Aorta (tissue), 5 donors: ENCODE data around the gene HAGHL. TPM values are rescaled to one million over a fixed set of nuclear protein-coding genes. Genes with fewer than 3 reads are reported as not detected.

ENCODE experiments used
- ATAC-seq: fragments of 200-7000 bp; cut with Tn5 transposase; one replicate; pipeline ENCODE4 v1.9.1; 2022; ENCODE audit warnings: moderate library complexity; ENCODE audit not compliant: low FRiP score
- DNase-seq, 2 donors: peaks; one replicate each; pipeline ENCODE4 v3.0.0-alpha.2; 2020
- H3K27ac ChIP-seq, 2 donors: one replicate each; pipeline ENCODE4 v1.5.1; 2013; ENCODE audit warnings: low read length in 2 of 2, mild to moderate bottlenecking in 2 of 2, moderate library complexity in 2 of 2, control low read depth in 1 of 2, inconsistent platforms in 1 of 2, low read depth in 1 of 2
- H3K27me3 ChIP-seq, 2 donors: one replicate each; pipeline ENCODE4 v1.6.1; 2013; ENCODE audit warnings: control low read depth in 1 of 2, low read length in 1 of 2, mild to moderate bottlenecking in 1 of 2, moderate library complexity in 1 of 2; ENCODE audit not compliant: insufficient read depth in 2 of 2, control insufficient read depth in 1 of 2
- H3K36me3 ChIP-seq, 2 donors: one replicate each; pipeline ENCODE4 v1.6.1; 2013; ENCODE audit warnings: control low read depth in 1 of 2, low read length in 1 of 2, mild to moderate bottlenecking in 1 of 2; ENCODE audit not compliant: insufficient read depth in 2 of 2, control insufficient read depth in 1 of 2
- H3K4me1 ChIP-seq, 2 donors: one replicate each; pipeline ENCODE4 v1.6.1; 2013; ENCODE audit warnings: low read length in 2 of 2, control low read depth in 1 of 2, mild to moderate bottlenecking in 1 of 2, moderate library complexity in 1 of 2; ENCODE audit not compliant: insufficient read depth in 2 of 2, control insufficient read depth in 1 of 2
- H3K4me3 ChIP-seq, 2 donors: one replicate each; pipeline ENCODE4 v1.5.1; 2013; ENCODE audit warnings: low read length in 2 of 2, control low read depth in 1 of 2, mild to moderate bottlenecking in 1 of 2
- H3K9me3 ChIP-seq: one replicate; pipeline ENCODE4 v1.6.1; 2013; ENCODE audit warnings: mild to moderate bottlenecking, low read length; ENCODE audit not compliant: control insufficient read depth
- WGBS, 2 donors: extraction: QIAGEN DNeasy Blood & Tissue Kit; methylation state at CpG; one replicate each; pipeline ENCODE4 v1.1.7; 2013; 5-methylcytosine and 5-hydroxymethylcytosine counted together
- intact Hi-C, 2 donors: fragments of 100-400 bp; cut with DNase I; formaldehyde crosslinking; loops; one replicate each; pipeline versions ENCODE4 v1.14.2 to v1.15.0; 2022
- polyA plus RNA-seq, 2 donors: library from polyadenylated mRNA; stranded (reverse); fragments of 200-250 nt; gene quantifications; one replicate each; pipeline ENCODE4 v1.2.3, GENCODE V29; 2013
- total RNA-seq, 2 donors: library from RNA; stranded (reverse); fragmentation: NEBNext Ultra II Directional; extraction: Animal tissue kit (Norgen Biotek cat#: 25700); gene quantifications; one replicate each; pipeline ENCODE4 v1.2.1, GENCODE V29; 2021
- donor health status: healthy with polysubstance abuse.
- donor health status: Bipolar disorder and iron deficiency.
- donor health status: DM: no; HTN: no; CAD: no.
- donor health status: DM: no; HTN: no; CAD: no.
- donor health status: DM: yes; HTN: yes; CAD: no.

The HAGHL gene
- total and polyA plus RNA-seq, 4 donors: 2.4 to 22.5 (median 3.3) TPM

DNA sequence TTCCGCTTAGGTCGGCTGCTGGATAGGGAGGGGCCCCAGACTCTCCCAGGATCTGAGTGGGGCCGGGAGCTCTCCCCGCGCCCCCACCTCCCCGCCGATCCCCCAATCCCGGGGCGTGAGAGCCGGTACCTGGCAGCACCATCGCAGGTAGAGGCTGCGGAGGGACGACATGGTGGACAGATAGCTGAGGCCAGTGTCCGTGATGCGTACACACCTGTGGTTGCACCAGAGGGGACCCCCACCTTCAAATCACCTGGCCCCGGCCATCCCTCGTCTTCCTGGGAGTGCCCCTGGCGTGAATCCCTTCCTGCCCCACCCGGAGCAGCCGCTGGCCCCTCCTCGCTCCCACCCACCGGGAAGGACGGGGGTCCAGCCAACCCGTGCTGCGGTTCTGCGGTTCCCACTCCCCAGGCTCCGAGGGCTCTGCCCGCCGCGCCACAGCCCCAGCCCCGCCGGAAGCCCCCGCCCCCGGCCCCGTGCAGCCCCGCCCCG lies 32.0 kb upstream of the HAGHL start:
- no peaks in the 10 kb centered on the region for H3K36me3 ChIP-seq
- H3K27ac ChIP-seq: no peak overlapping the region
- no peak overlapping the region for H3K4me3 ChIP-seq
- H3K27me3 ChIP-seq: peaks cover 0 to 2% of the 10 kb centered on the region in 2 donors
- DNase-seq: no peak
- no peaks in the 10 kb centered on the region for H3K9me3 ChIP-seq
- no peaks in the 10 kb centered on the region for H3K4me1 ChIP-seq
- no peak for ATAC-seq
- 1 to 2% methylated on average over 24 to 37 of the region's 37 CpGs for WGBS, 2 donors
- intact Hi-C loops: no loop called here

DNA sequence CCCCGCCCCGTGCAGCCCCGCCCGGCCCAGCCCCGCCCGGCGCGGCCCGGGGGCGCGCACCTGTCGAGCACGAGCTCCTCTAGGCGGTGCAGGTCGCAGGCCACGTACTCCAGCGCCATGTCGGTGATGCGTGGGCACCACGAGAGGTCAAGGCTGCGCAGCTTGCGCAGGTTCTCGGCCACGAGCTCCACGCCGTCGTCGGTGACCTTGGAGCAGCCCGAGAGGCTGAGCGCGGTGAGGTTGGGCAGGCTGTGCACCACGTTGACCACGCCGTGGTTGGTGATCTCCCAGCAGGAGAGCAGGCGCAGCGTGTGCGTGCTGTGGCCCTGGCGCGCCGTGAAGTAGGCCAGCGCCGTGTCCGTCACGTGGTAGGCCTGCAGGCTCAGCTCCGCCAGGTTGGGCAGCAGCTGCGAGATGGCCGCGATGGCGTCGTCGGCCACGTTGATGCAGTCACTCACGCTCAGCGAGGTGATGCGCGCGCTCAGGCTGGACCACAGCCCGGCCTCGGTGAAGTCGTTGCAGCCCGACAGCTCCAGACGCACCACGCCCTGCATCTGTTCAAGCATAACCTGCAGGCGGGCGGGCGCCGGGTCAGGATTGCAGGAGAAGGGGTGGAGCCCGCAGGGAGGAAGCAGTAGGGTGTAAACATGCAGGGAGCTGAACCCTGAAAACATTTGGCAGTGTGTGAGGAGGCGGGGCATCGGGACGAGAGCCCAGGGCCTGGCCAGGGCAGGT lies 31.4 kb upstream of the HAGHL start:
- 4 to 5% methylated on average over 59 to 71 of the region's 71 CpGs for WGBS, 2 donors
- intact Hi-C loops: no loop called here
- Histone ChIP-seq H3K27me3 (peaks cover 0 to 2% of the 10 kb centered on the region in 2 donors), H3K4me3 (no peak overlapping the region), H3K27ac (no peak overlapping the region), H3K36me3 (no peaks in the 10 kb centered on the region), H3K4me1 (no peaks in the 10 kb centered on the region), H3K9me3 (no peaks in the 10 kb centered on the region)
- no peak for DNase-seq
- ATAC-seq: no peak

DNA sequence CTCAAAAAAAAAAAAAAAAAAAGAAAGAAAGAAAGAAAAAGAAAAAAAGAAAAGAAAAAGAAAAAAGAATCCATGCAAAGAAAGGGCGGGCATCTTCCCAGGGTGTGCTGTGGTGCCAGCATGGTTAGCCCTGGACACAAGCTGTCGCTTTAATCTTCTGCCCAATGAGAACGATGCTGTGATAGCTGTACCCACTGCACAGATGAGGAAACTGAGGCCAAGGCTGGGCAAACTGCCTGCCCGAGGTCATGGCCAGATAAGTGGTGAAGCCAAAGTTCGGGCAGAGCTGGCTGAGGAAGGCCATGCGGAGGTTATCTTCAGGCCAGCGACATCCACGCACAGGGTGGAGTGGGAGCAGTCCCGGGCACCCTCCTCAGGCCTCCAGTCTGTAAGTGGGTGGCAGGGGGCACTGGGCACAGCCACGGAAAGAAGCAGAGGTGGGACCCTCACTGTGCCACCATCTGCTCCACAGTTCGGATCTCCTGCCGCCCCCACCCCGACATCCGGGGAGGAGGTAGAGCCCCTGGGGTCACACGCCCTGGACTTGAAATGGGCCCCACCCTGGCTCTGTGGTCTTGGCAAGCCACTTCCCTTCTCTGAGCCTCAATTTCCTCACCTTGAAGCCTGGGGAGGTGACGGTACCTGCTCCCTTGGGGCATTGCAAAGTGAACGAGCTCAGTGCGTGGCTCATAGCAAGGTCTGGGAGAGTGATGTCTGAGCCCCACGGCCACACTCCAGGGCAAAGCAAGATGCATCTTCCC lies 27.8 kb upstream of the HAGHL start:
- Histone ChIP-seq H3K4me3 (no peak overlapping the region), H3K27me3 (peaks cover 0 to 2% of the 10 kb centered on the region in 2 donors), H3K9me3 (no peaks in the 10 kb centered on the region), H3K4me1 (no peaks in the 10 kb centered on the region), H3K27ac (no peak overlapping the region), H3K36me3 (no peaks in the 10 kb centered on the region)
- intact Hi-C loops: no loop called here
- ATAC-seq (no peak), DNase-seq (no peak)
- WGBS, 2 donors: 74 to 78% methylated on average over 17 to 19 of the region's 19 CpGs

DNA sequence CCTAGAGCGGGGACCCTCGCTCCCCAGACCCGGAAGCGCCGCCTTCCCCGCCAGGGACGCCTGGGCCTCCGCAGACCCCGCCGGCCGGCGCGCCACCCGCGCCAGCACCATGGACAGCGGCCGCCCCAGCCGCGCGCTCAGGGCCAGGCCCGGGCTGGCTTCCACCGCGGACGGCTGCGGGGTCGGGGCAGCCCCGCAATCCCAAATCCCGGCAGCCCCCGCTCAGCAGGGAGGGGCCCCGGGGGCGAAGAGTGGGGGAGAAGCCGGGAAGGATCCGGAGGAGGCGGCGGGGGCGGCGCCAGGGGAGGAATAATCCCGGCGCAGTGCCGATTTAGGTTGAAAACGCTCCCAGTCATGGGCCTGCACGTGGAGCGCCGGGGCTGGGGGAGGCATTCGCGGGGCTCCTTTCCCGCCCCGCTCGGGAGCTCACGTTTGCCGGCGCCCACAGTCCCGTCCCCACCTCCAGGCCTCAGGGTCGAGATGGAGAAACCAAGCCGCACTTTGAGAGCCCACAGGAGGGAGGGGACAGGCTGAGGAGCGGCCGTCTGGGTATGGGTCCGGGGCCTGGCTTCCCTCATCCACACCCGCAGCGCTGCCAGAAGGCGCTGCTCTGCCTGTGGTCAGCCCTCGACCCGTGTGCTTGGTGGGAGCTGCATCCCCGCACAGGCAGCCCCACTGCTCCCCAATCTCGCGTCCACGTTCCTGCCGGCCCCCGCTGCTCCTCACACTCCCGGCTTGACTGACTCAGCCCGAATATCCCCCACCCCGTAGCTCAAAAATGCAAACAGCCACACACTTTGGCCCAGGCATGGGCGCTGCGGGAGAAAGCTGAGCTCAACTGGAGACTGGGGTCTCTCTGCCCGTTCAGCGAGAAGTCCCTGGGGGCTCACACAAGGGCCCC lies 26.0 kb upstream of the HAGHL start:
- intact Hi-C loops: no loop called here
- H3K4me1 ChIP-seq: no peaks in the 10 kb centered on the region
- WGBS, 2 donors: 4 to 5% methylated on average over 54 to 76 of the region's 76 CpGs
- H3K36me3 ChIP-seq: no peaks in the 10 kb centered on the region
- no peaks in the 10 kb centered on the region for H3K9me3 ChIP-seq
- no peak overlapping the region for H3K27ac ChIP-seq
- no peak overlapping the region for H3K4me3 ChIP-seq
- peak; percentile 51 for ATAC-seq
- no peaks in the 10 kb centered on the region for H3K27me3 ChIP-seq
- DNase-seq: no peak

DNA sequence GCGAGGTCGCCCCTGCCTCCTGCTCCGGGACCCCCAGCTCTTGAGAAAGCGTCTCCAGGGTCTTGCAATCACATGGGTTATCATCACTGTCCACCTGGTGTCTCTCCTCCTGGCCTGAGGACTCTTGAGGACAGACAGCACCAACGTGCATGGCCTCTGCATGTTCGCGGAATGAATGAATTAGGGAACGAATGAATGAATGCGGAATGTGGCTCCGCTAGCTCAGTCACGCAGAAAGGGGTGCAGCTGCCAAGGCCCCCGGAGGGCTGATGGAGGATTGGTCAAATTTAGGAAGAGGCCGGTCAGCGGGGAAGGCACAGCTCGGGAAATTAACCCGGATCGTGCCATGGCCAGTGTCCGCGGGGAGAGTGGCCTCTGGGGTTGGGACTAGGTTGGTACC lies 24.6 kb upstream of the HAGHL start:
- WGBS, 2 donors: 86 to 87% methylated on average over 19 of the region's 19 CpGs
- Histone ChIP-seq H3K9me3 (no peaks in the 10 kb centered on the region), H3K27ac (no peak overlapping the region), H3K27me3 (no peaks in the 10 kb centered on the region), H3K4me1 (no peaks in the 10 kb centered on the region), H3K4me3 (no peak overlapping the region), H3K36me3 (no peaks in the 10 kb centered on the region)
- intact Hi-C loops: no loop called here
- DNase-seq (no peak), ATAC-seq (no peak)

DNA sequence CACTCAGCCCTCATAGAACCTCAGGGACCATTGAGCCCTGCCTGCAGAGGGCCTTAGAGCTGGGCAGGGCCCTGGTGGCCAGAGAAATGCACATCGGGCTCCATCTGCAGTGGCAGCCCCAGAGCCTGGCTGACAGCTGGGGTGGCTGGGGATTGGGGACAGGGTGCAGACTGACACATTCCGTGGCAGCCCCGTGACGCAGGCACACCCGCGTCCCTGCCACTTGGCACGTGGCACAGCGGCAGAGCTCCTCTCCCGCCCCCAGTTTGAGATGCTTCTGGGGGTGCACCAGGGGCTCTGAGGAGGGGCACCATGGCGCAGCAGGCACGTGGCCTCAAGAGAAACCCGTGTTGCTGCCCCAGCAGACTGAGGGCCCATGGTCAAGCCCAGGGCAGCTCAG lies 23.5 kb upstream of the HAGHL start:
- ATAC-seq (no peak), DNase-seq (no peak)
- intact Hi-C loops: no loop called here
- Histone ChIP-seq H3K27ac (no peak overlapping the region), H3K9me3 (no peaks in the 10 kb centered on the region), H3K4me1 (no peaks in the 10 kb centered on the region), H3K27me3 (no peaks in the 10 kb centered on the region), H3K36me3 (no peaks in the 10 kb centered on the region), H3K4me3 (no peak overlapping the region)
- WGBS, 2 donors: 79% methylated on average over 12 of the region's 12 CpGs

DNA sequence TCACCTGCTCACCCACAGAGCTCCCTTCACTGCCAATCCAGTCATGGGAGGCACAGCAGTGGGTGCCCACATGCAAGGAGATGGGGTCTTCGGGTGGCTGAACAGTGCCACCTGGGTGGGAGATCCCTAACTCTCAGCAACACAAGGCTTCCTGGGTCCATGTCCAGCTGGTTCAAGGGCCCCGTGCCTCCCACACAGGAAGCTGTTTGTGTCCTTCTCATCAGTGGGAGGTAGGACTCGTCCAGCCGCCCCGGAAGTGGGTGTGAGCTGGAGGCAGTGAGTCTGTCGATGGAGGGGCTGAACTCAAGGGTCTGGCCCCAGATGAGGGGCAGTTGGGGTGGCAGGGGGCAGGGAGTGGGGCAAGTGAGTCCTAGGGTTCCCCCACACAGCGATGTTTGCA lies 22.9 kb upstream of the HAGHL start:
- intact Hi-C loops: no loop called here

DNA sequence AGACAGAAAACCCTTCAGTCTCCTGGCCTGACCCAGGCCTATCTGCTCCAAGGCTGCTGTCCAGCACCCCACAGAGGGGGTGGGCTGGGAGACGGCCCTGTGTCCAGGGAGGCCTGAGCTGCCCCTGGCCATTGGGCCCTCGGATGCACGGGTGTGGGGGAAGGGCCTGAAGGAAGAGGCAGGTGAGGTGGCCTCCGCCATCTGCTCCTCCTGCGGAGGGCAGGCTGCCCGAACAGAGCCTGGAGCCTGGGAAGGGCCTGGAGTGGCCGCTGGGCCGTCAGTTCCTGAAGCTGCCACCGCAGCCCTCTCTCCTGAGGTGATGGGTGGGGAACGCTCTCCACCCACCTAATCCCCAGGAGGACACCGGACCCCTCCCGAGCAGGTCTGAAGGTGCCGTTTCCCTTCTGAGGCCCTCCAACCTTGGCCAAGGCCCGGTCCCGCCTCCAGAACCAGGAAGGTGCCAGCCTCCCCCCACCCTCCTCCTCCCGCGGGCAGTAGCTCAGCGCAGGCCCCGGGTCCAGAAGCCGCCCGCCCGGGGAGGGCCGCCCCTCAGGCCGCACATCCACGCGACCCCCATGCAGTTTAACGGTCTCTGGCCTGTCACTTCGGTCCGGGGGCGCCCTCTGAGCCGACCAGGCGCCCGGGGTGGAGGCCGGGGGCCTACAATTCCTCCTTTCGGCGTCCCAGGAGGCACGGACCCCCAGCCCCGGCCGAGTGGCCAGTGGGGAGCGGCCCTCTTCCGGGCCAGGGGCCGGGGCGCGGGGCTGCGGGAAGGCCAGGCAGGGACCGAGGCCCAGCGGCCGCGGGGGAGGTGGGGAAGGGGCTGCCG lies 22.1 kb upstream of the HAGHL start:
- DNase-seq: no peak
- no peaks in the 10 kb centered on the region for H3K9me3 ChIP-seq
- ATAC-seq: no peak
- H3K4me1 ChIP-seq: no peaks in the 10 kb centered on the region
- H3K4me3 ChIP-seq: no peak overlapping the region
- H3K27me3 ChIP-seq: no peaks in the 10 kb centered on the region
- intact Hi-C loops: no loop called here
- H3K36me3 ChIP-seq: no peaks in the 10 kb centered on the region
- H3K27ac ChIP-seq: no peak overlapping the region
- WGBS, 2 donors: 9 to 10% methylated on average over 37 to 50 of the region's 50 CpGs

More for the DNA sequence above, 22.9 kb upstream of the HAGHL start:
- Histone ChIP-seq H3K9me3 (no peaks in the 10 kb centered on the region), H3K27me3 (no peaks in the 10 kb centered on the region), H3K4me3 (no peak overlapping the region), H3K36me3 (no peaks in the 10 kb centered on the region), H3K27ac (no peak overlapping the region), H3K4me1 (no peaks in the 10 kb centered on the region)
- no peak for DNase-seq
- WGBS, 2 donors: 69 to 83% methylated on average over 7 of the region's 7 CpGs
- ATAC-seq: no peak
